ENCODE measurements around the gene GNB1. TPM values are rescaled to one million over a fixed set of nuclear protein-coding genes. Genes with fewer than 3 reads are reported as not detected.
A peak's percentile ranks its signal among the peaks of the same experiment; 100 is the strongest.

Gene GNB1
- total RNA-seq, 4 donors from 2014 or later = 154 to 200 (median 174) TPM

DNA sequence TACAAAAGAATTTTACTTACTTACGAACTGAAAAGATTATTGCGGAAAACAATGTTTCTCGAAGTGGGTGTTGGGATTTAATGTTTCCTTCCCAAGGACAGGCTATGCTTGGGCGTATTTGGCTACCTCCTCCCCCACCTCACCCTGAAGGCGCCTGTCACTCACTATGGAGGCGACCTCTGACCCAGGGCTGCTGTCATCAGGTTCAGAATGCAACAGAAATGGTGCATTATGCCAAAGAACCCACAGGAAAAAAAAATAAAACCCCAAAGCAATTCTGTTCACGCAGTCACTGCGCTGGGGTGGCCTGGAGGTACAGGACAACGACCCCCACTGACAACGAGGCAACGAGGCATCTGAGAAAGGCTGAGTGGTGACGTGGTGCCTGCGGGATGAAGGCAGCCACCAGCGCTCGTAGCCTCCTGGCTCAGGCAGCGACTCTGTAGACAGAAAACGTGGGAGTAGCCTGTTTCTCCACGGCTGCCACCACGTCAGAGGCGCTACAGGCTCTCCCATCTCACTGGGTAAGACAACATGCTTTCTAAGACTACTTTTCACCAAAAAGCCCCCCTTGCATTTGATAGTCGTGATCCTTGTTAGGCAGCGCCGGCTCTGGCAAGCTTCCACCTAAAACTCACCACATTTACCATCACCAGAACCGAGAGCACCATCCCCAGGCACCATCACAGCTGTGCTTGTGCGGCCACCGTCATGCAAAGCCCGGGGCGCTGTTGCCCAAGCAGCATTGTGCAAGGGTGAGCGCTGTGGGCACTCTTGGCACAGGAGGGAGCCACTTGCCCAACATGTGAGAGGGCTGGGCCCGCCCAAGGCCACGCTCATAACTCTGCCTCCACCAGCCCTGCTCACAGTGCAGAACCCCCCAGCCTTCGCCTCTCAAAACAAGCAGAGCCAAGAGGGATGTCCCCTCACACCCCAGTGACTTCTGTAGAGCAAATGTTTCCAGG, 126.9 kb downstream of the GNB1 start:
- H3K27me3 ChIP-seq = no peaks in the 10 kb centered on the region
- WGBS, 2 donors = 64 to 72% methylated on average over 28 to 30 of the region's 32 CpGs
- H3K4me3 ChIP-seq (replicated peaks in 1 of 3) = no peak overlapping the region
- peaks cover 22 to 28% of the 10 kb centered on the region in 2 donors for H3K4me1 ChIP-seq
- H3K27ac ChIP-seq = peak overlapping the region in 2 of 3 donors; percentile 24 to 34
- intact Hi-C loops (cut with DNase I) = no loop called here
- TF ChIP-seq, protein P1, sequence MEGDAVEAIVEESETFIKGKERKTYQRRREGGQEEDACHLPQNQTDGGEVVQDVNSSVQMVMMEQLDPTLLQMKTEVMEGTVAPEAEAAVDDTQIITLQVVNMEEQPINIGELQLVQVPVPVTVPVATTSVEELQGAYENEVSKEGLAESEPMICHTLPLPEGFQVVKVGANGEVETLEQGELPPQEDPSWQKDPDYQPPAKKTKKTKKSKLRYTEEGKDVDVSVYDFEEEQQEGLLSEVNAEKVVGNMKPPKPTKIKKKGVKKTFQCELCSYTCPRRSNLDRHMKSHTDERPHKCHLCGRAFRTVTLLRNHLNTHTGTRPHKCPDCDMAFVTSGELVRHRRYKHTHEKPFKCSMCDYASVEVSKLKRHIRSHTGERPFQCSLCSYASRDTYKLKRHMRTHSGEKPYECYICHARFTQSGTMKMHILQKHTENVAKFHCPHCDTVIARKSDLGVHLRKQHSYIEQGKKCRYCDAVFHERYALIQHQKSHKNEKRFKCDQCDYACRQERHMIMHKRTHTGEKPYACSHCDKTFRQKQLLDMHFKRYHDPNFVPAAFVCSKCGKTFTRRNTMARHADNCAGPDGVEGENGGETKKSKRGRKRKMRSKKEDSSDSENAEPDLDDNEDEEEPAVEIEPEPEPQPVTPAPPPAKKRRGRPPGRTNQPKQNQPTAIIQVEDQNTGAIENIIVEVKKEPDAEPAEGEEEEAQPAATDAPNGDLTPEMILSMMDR (IDR thresholded peaks at IDR 0.05) = peak in 5 of 6 experiments; percentile 29 to 84 (median 70)
- TF ChIP-seq POLR2A (IDR thresholded peaks at IDR 0.05) = no peak
- peaks cover 13 to 20% of the 10 kb centered on the region in 2 donors for H3K36me3 ChIP-seq
- DNase-seq = peak; percentile 98
- H3K9me3 ChIP-seq = no peaks in the 10 kb centered on the region

DNA sequence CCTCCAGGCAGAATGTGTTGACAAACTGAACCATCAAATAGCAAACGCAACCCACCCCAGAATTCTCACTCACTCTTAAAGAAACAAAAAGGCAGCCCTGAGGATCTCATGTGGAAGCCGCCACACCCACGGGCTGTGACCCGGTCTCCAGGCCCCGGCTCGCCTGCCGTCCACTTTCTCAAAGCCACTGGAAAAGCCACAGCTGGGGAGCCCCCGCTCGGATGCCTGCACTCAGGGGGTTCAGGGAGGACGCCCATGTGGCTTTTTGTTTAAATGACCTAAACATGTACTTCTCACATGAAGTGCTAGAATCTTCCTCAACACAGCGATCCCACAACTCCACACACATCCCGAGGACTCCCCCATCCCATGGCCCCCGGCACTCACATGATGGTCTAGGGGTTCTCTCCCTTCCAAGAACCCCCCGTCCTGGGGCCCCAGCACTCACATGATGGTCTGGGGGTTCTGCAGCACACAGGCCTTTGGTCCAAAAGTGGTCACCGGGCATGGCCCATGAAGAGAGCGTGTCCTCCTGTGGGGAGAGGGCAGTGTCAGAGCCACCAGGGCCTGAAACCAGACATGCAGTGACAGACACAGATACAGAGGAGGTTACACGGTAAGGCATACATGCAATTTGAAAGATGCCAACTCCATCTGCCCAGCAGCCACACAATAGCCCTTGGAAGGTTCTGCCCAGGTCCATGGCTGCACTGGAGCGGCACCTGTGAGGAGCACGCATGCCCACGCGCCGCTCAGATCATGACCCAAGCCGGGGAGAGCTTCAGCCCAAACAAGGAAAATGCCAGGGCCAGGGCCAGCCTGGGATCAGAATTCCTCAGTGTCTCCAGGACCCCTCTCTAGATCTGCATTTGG, 129.1 kb downstream of the GNB1 start:
- Histone ChIP-seq H3K36me3 (peaks cover 15 to 25% of the 10 kb centered on the region in 2 donors), H3K27me3 (no peaks in the 10 kb centered on the region), H3K4me1 (peaks cover 37 to 39% of the 10 kb centered on the region in 2 donors), H3K27ac (no peak overlapping the region), H3K4me3 (replicated peaks in 1 of 3) (no peak overlapping the region), H3K9me3 (no peaks in the 10 kb centered on the region)
- DNase-seq = no peak
- TF ChIP-seq, protein P1 (IDR thresholded peaks at IDR 0.05) = no peak
- TF ChIP-seq POLR2A (IDR thresholded peaks at IDR 0.05) = no peak
- intact Hi-C loops (cut with DNase I) = no loop called here
- WGBS, 2 donors = 94 to 99% methylated on average over 23 of the region's 23 CpGs

DNA sequence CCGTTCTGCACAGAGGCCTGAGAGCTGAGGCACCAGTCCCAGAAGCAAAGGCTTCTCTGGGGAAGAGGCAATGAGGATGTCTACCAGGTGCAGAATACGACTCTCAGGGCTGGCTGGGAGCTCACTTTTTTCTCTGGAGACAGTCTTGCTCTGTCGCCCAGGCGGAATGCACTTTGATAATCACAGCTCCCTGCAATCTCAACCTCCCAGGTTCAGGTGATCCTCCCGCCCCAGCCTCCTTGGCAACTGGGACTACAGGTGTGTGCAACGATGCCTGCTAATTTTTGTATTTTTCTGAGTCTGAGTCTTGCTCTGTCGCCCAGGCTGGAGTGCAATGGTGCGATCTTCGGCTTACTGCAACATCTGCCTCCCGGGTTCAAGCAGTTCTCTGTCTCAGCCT, 130.2 kb downstream of the GNB1 start:
- Histone ChIP-seq H3K27ac (no peak overlapping the region), H3K36me3 (peaks cover 25 to 35% of the 10 kb centered on the region in 2 donors), H3K4me1 (peaks cover 37 to 39% of the 10 kb centered on the region in 2 donors), H3K27me3 (no peaks in the 10 kb centered on the region), H3K9me3 (no peaks in the 10 kb centered on the region), H3K4me3 (replicated peaks in 1 of 3) (no peak overlapping the region)
- no peak for DNase-seq
- intact Hi-C loops (cut with DNase I) = no loop called here
- WGBS, 2 donors = 85 to 92% methylated on average over 10 of the region's 10 CpGs
- TF ChIP-seq, protein P1 (IDR thresholded peaks at IDR 0.05) = no peak
- no peak for TF ChIP-seq POLR2A (IDR thresholded peaks at IDR 0.05)

DNA sequence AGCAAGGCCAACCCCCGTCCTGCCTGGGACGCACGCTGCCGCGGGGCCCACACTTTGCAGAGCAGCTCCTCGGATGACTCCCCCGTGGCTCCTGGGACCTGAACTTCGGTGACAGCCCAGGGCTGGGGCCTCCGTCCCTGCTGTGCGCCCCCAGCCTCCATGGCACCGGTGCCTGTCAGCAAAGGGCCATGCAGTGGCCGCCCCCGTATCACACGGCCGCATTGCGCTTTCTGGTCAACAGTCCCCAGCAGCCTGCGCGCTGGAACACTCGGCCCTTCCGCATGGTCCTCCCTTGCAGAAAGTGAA, 130.6 kb downstream of the GNB1 start:
- H3K9me3 ChIP-seq = no peaks in the 10 kb centered on the region
- no peak for DNase-seq
- no peak overlapping the region for H3K27ac ChIP-seq
- no peaks in the 10 kb centered on the region for H3K27me3 ChIP-seq
- peaks cover 37 to 39% of the 10 kb centered on the region in 2 donors for H3K4me1 ChIP-seq
- TF ChIP-seq, protein P1 (IDR thresholded peaks at IDR 0.05) = no peak
- TF ChIP-seq POLR2A (IDR thresholded peaks at IDR 0.05) = no peak
- peaks cover 26 to 37% of the 10 kb centered on the region in 2 donors for H3K36me3 ChIP-seq
- no peak overlapping the region for H3K4me3 ChIP-seq (replicated peaks in 1 of 3)
- 93 to 98% methylated on average over 16 to 20 of the region's 20 CpGs for WGBS, 2 donors
- intact Hi-C loops (cut with DNase I) = no loop called here
